ENCODE data around the gene MTCL3.
A peak's percentile ranks its signal among the peaks of the same experiment; 100 is the strongest.

MTCL3 gene

DNA sequence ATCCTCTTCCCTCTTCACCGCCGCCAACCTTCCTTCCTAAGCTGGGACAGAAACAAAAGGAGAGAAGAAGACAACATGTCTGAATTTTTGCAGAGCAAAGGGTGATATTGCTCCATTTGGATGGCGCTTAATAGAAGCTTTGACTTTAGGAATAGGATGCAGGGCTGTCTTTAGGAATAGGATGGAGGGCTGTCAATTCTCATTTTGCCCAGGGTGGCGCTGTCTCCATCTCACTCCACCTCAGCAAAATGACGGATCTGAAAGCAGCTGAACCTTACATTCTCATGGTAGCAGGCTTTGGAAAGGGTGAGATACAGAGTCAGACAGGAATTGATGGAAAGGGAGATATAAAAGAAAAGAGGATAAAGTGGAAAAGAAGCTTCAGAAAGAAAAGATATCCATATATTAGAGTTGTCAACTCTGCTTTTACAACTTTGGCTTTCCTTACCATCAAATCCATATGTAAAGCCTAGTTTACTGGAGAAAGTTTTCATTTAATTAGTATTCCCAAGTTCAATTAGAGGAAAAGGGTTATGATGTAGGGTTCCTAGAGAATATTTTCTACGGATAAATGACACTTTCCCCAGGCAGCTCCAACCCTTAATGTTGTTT is 2.4 kb downstream of the MTCL3 start:
- H3K23me2 ChIP-seq (ENCODE audit: insufficient read length, low read depth, low read length, poor library complexity, severe bottlenecking) = peaks cover 34% of the 10 kb centered on the region
- no peak overlapping the region for H2AFZ ChIP-seq (ENCODE audit: low read length)
- TF ChIP-seq, protein P1, sequence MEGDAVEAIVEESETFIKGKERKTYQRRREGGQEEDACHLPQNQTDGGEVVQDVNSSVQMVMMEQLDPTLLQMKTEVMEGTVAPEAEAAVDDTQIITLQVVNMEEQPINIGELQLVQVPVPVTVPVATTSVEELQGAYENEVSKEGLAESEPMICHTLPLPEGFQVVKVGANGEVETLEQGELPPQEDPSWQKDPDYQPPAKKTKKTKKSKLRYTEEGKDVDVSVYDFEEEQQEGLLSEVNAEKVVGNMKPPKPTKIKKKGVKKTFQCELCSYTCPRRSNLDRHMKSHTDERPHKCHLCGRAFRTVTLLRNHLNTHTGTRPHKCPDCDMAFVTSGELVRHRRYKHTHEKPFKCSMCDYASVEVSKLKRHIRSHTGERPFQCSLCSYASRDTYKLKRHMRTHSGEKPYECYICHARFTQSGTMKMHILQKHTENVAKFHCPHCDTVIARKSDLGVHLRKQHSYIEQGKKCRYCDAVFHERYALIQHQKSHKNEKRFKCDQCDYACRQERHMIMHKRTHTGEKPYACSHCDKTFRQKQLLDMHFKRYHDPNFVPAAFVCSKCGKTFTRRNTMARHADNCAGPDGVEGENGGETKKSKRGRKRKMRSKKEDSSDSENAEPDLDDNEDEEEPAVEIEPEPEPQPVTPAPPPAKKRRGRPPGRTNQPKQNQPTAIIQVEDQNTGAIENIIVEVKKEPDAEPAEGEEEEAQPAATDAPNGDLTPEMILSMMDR (conservative IDR thresholded peaks at IDR 0.05) = peak; percentile 88
- H2AK5ac ChIP-seq (ENCODE audit: insufficient read length, low read length) = no peak overlapping the region
- no peaks in the 10 kb centered on the region for H3K4me1 ChIP-seq (ENCODE audit: insufficient read depth, low read length)
- H3K9me3 ChIP-seq (ENCODE audit: control insufficient read depth, low read depth, low read length) = no peaks in the 10 kb centered on the region
- H3K9me3 Mint-ChIP-seq = no peaks in the 10 kb centered on the region; a peak in 1 of 5 replicates
- H2BK5ac ChIP-seq (ENCODE audit: insufficient read length, low read length) = no peak overlapping the region
- no peak overlapping the region for H4K5ac ChIP-seq (ENCODE audit: insufficient read length, low read depth, low read length)
- peak overlapping the region; percentile 10 to 92 (median 69); a peak in 5 of 7 replicates for H3K27ac Mint-ChIP-seq
- no peak overlapping the region for H4K8ac ChIP-seq (replicated peaks; ENCODE audit: insufficient read length, low read depth, low read length)
- no peaks in the 10 kb centered on the region for H3K79me1 ChIP-seq (ENCODE audit: insufficient read depth, low read depth, low read length, poor library complexity, severe bottlenecking)
- H3K27ac ChIP-seq (ENCODE audit: insufficient read length, low read depth, low read length) = no peak overlapping the region
- peak; percentile 74 for DNase-seq
- WGBS (ENCODE audit: extremely low coverage, insufficient read length, low lambda C conversion rate) = no CpG with 5 or more reads among the region's 6 CpGs
- H3K9ac ChIP-seq (ENCODE audit: extremely low read depth, insufficient read length, low read length) = no peak overlapping the region
- H3K23ac ChIP-seq (ENCODE audit: insufficient read length, low read depth, low read length) = no peak overlapping the region
- no peak overlapping the region for H3K56ac ChIP-seq (ENCODE audit: insufficient read length, low read depth, low read length)
- H4K20me1 ChIP-seq (ENCODE audit: control insufficient read depth, insufficient read depth, insufficient read length) = no peaks in the 10 kb centered on the region
- no peak overlapping the region for H2BK12ac ChIP-seq (ENCODE audit: insufficient read length, low read depth, low read length)
- H3K14ac ChIP-seq (ENCODE audit: insufficient read depth, low read length) = no peak overlapping the region
- peak overlapping the region; percentile 94 for H3K4me2 ChIP-seq (ENCODE audit: insufficient read depth, insufficient read length, low read length)
- H2BK20ac ChIP-seq (ENCODE audit: low read depth, low read length, poor library complexity, severe bottlenecking) = no peak overlapping the region
- no peaks in the 10 kb centered on the region for H3K79me2 ChIP-seq (ENCODE audit: insufficient read depth, low read length)
- no peaks in the 10 kb centered on the region for H3K27me3 ChIP-seq (ENCODE audit: insufficient read depth, low read length)
- no peak overlapping the region for H3T11ph ChIP-seq (ENCODE audit: low read length)
- no peak overlapping the region for H3K4ac ChIP-seq (ENCODE audit: low read depth, low read length)
- H3K36me3 Mint-ChIP-seq (ENCODE audit: insufficient read depth in 1 of 3, low read depth in 3 of 3) = peaks cover 6 to 21% (median 15%) of the 10 kb centered on the region in 3 experiments
- no peak overlapping the region for H4K91ac ChIP-seq (ENCODE audit: insufficient read length, low read depth, low read length)
- peaks cover 32 to 36% of the 10 kb centered on the region in 2 experiments for H3K4me1 Mint-ChIP-seq
- peak overlapping the region; percentile 74 to 86 for H3K4me3 Mint-ChIP-seq
- peaks cover 37% of the 10 kb centered on the region for H3K27me3 Mint-ChIP-seq (ENCODE audit: low read depth)
- H2BK120ac ChIP-seq (ENCODE audit: low read depth, low read length, poor library complexity, severe bottlenecking) = no peak overlapping the region
- no peak overlapping the region for H2BK15ac ChIP-seq (ENCODE audit: low read depth, low read length)
- H3K18ac ChIP-seq (ENCODE audit: insufficient read length, low read depth, low read length) = no peak overlapping the region

Data from H9 (cell line).